Ishikawa (cell line): ENCODE data around the gene NDUFAF8.

Experiments
- CEBPB ChIP-seq: IDR thresholded peaks from 2 replicates; pipeline ENCODE4 v1.6.1; 2012
- CREB1 ChIP-seq: IDR thresholded peaks from 2 replicates; pipeline ENCODE4 v1.6.1; 2012; ENCODE audit warnings: low read depth
- EGR1 ChIP-seq: IDR thresholded peaks from 2 replicates; pipeline ENCODE4 v1.6.1; 2012
- EP300 ChIP-seq: IDR thresholded peaks from 2 replicates; pipeline ENCODE4 v1.6.1; 2012; ENCODE audit warnings: borderline replicate concordance
- FOXM1 ChIP-seq: IDR thresholded peaks from 2 replicates; pipeline ENCODE4 v1.6.1; 2012; ENCODE audit warnings: low read depth, borderline replicate concordance
- MAX ChIP-seq: IDR thresholded peaks from 2 replicates; pipeline ENCODE4 v1.6.1; 2012
- NFIC ChIP-seq: IDR thresholded peaks from 2 replicates; pipeline ENCODE4 v1.6.1; 2012
- RAD21 ChIP-seq: IDR thresholded peaks from 2 replicates; pipeline ENCODE4 v1.6.1; 2012; ENCODE audit warnings: low read depth
- REST ChIP-seq: IDR thresholded peaks from 2 replicates; pipeline ENCODE4 v1.6.1; 2012; ENCODE audit warnings: low read depth, mild to moderate bottlenecking
- TAF1 ChIP-seq: IDR thresholded peaks from 2 replicates; pipeline ENCODE4 v1.6.1; 2012; ENCODE audit warnings: low read depth, mild to moderate bottlenecking
- TCF12 ChIP-seq: IDR thresholded peaks from 2 replicates; pipeline ENCODE4 v1.6.1; 2012; ENCODE audit warnings: low read depth
- TEAD4 ChIP-seq: IDR thresholded peaks from 2 replicates; pipeline ENCODE4 v1.6.1; 2012
- USF1 ChIP-seq: IDR thresholded peaks from 2 replicates; pipeline ENCODE4 v1.6.1; 2012
- YY1 ChIP-seq: IDR thresholded peaks from 2 replicates; pipeline ENCODE4 v1.6.1; 2012; ENCODE audit warnings: low read depth
- ZBTB7A ChIP-seq: IDR thresholded peaks from 2 replicates; pipeline ENCODE4 v1.6.1; 2012; ENCODE audit warnings: low read depth

NDUFAF8 gene

GRCh38 chr17:81193470-81194224, 45.5 kb upstream of the NDUFAF8 start:
- TF ChIP-seq ZBTB7A = no peak
- no peak for TF ChIP-seq CREB1
- TF ChIP-seq TAF1 = no peak
- no peak for TF ChIP-seq TEAD4
- TF ChIP-seq TCF12 = no peak
- TF ChIP-seq FOXM1 = no peak
- TF ChIP-seq REST = no peak
- no peak for TF ChIP-seq EGR1
- TF ChIP-seq EP300 = no peak
- TF ChIP-seq MAX = no peak
- no peak for TF ChIP-seq NFIC
- no peak for TF ChIP-seq CEBPB
- no peak for TF ChIP-seq USF1
- TF ChIP-seq RAD21 = no peak
- TF ChIP-seq YY1 = no peak

- TF ChIP-seq NFIC = no peak
- TF ChIP-seq YY1 = no peak
- TF ChIP-seq EGR1 = no peak
- no peak for TF ChIP-seq CREB1
- no peak for TF ChIP-seq REST
- TF ChIP-seq FOXM1 = no peak
- no peak for TF ChIP-seq TAF1
- TF ChIP-seq MAX = no peak
- no peak for TF ChIP-seq ZBTB7A
- TF ChIP-seq USF1 = no peak
- TF ChIP-seq EP300 = no peak
- no peak for TF ChIP-seq TEAD4
- no peak for TF ChIP-seq TCF12
- TF ChIP-seq RAD21 = no peak
- no peak for TF ChIP-seq CEBPB
Measured at GRCh38 chr17:81194225-81194760, 44.8 kb upstream of the NDUFAF8 start.

GRCh38 chr17:81194941-81195901, 43.9 kb upstream of the NDUFAF8 start:
- no peak for TF ChIP-seq REST
- TF ChIP-seq TEAD4 = no peak
- no peak for TF ChIP-seq RAD21
- TF ChIP-seq EP300 = no peak
- no peak for TF ChIP-seq MAX
- no peak for TF ChIP-seq FOXM1
- no peak for TF ChIP-seq CEBPB
- no peak for TF ChIP-seq EGR1
- TF ChIP-seq USF1 = no peak
- TF ChIP-seq ZBTB7A = no peak
- no peak for TF ChIP-seq CREB1
- no peak for TF ChIP-seq YY1
- TF ChIP-seq TCF12 = no peak
- no peak for TF ChIP-seq NFIC
- TF ChIP-seq TAF1 = no peak
